Tibial artery (tissue), 4 donors: Measurements from ENCODE around the gene EFEMP2.

Source experiments
- DNase-seq, 2 donors: peaks; one replicate each; pipeline ENCODE4 v3.0.0-alpha.2; 2019
- H3K27ac ChIP-seq, 2 donors: fragments of 200-600 bp; sonication (generic) in 1 of 2; 1 replicate in 1 of 2; 2 replicates in 1 of 2; pipeline ENCODE4 v1.5.1; 2018 to 2019; ENCODE audit warnings: mild to moderate bottlenecking in 1 of 2
- H3K27me3 ChIP-seq, 2 donors: fragments of 200-600 bp; sonication (generic) in 1 of 2; one replicate each; pipeline versions ENCODE4 v1.5.1 to v1.6.0; 2016 to 2019
- H3K36me3 ChIP-seq, 3 donors: fragments of 200-600 bp; sonication (generic) in 2 of 3; one replicate each; pipeline ENCODE4 v1.5.1; 2016 to 2019; ENCODE audit warnings: mild to moderate bottlenecking in 2 of 3
- H3K4me1 ChIP-seq, 4 donors: fragments of 200-600 bp; sonication (generic) in 2 of 4; 1 replicate in 3 of 4; 2 replicates in 1 of 4; pipeline ENCODE4 v1.5.1; 2016 to 2019
- H3K4me3 ChIP-seq, 2 donors: fragments of 200-600 bp; sonication (generic) in 1 of 2; 1 replicate in 1 of 2; 2 replicates in 1 of 2; pipeline ENCODE4 v1.5.1; 2018 to 2019; ENCODE audit warnings: mild to moderate bottlenecking in 2 of 2
- H3K9me3 ChIP-seq, 3 donors: fragments of 200-600 bp; sonication (generic) in 1 of 3; one replicate each; pipeline ENCODE4 v1.5.1; 2016 to 2019
- CTCF ChIP-seq, 2 experiments: fragments of 200-600 bp in 1 of 2; fragments of 450-650 bp in 1 of 2; IDR thresholded peaks; one replicate each; pipeline ENCODE4 v1.5.1; 2017 to 2019; ENCODE audit warnings: antibody characterized with exemption in 2 of 2, mild to moderate bottlenecking in 1 of 2, moderate library complexity in 1 of 2
- intact Hi-C: fragments of 100-400 bp; cut with DNase I; formaldehyde crosslinking; loops from one replicate; pipeline ENCODE4 v1.15.0; 2023; ENCODE audit warnings: low total_unique reads

The EFEMP2 gene

GRCh38 chr11:65854852-65855837 is 17.5 kb downstream of the EFEMP2 start:
- peak in 1 of 2 donors; percentile 60 for DNase-seq
- Histone ChIP-seq H3K36me3 (peaks cover 48 to 62% (median 59%) of the 10 kb centered on the region in 3 donors), H3K27me3 (no peaks in the 10 kb centered on the region), H3K27ac (no peak overlapping the region), H3K4me3 (no peak overlapping the region), H3K9me3 (peaks cover 0 to 4% (median 0%) of the 10 kb centered on the region in 3 donors), H3K4me1 (peaks cover 0 to 29% (median 21%) of the 10 kb centered on the region in 4 donors)
- no peak for TF ChIP-seq CTCF (IDR thresholded peaks at IDR 0.05)
- intact Hi-C loops, result no loop called here

- H3K27me3 ChIP-seq, result no peaks in the 10 kb centered on the region
- peak in 1 of 2 donors; percentile 57 for DNase-seq
- intact Hi-C loops, result no loop called here
- peaks cover 0 to 4% (median 0%) of the 10 kb centered on the region in 3 donors for H3K9me3 ChIP-seq
- H3K27ac ChIP-seq, result no peak overlapping the region
- TF ChIP-seq CTCF (IDR thresholded peaks at IDR 0.05), result no peak
- H3K4me3 ChIP-seq, result no peak overlapping the region
- H3K4me1 ChIP-seq, result peaks cover 0 to 29% (median 21%) of the 10 kb centered on the region in 4 donors
- H3K36me3 ChIP-seq, result peaks cover 48 to 62% (median 59%) of the 10 kb centered on the region in 3 donors
Measured at GRCh38 chr11:65854161-65854592, 18.4 kb downstream of the EFEMP2 start.

- no peak for TF ChIP-seq CTCF (IDR thresholded peaks at IDR 0.05)
- DNase-seq, result peak in 1 of 2 donors; percentile 49
Measured at GRCh38 chr11:65853246-65853979, 19.2 kb downstream of the EFEMP2 start.

GRCh38 chr11:65852508-65853245 is 19.9 kb downstream of the EFEMP2 start:
- Histone ChIP-seq H3K36me3 (peaks cover 48 to 62% (median 59%) of the 10 kb centered on the region in 3 donors), H3K9me3 (peaks cover 0 to 4% (median 0%) of the 10 kb centered on the region in 3 donors), H3K4me1 (peaks cover 0 to 29% (median 21%) of the 10 kb centered on the region in 4 donors), H3K27ac (no peak overlapping the region), H3K27me3 (no peaks in the 10 kb centered on the region), H3K4me3 (no peak overlapping the region)
- intact Hi-C loops, result no loop called here
- TF ChIP-seq CTCF (IDR thresholded peaks at IDR 0.05), result no peak
- peak in 1 of 2 donors; percentile 64 for DNase-seq

More at GRCh38 chr11:65853246-65853979, 19.2 kb downstream of the EFEMP2 start:
- H3K27me3 ChIP-seq, result no peaks in the 10 kb centered on the region
- intact Hi-C loops, result no loop called here
- peaks cover 0 to 4% (median 0%) of the 10 kb centered on the region in 3 donors for H3K9me3 ChIP-seq
- peaks cover 48 to 62% (median 59%) of the 10 kb centered on the region in 3 donors for H3K36me3 ChIP-seq
- peaks cover 0 to 29% (median 21%) of the 10 kb centered on the region in 4 donors for H3K4me1 ChIP-seq
- no peak overlapping the region for H3K27ac ChIP-seq
- no peak overlapping the region for H3K4me3 ChIP-seq
